ENCODE results near the gene OR10G2. TPM values are rescaled to one million over a fixed set of nuclear protein-coding genes. Genes with fewer than 3 reads are reported as not detected.

Gene OR10G2
- total RNA-seq, 3 donors from 2014 or later (not counting 1 experiment from before 2014, with no cell fraction given), result not detected

DNA sequence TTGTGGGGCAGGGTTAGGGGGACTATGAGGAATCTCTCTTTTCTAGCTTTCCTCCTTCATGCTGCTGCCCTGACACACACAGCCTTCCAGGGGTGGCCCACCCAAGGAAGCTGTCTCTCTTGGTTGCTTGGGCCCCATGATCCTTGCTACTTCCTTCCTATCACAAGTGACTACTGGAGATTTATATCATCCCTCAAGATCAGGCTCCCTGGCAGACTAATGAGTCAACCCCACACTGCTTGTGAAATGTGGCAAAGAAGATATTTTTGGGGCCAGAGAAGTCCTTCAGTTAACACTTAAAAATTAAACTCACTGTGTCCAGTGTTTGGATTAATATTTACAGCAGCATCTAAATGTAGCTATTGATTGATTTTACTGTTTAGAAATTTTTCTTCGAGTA is 37.4 kb upstream of the OR10G2 start:
- WGBS (ENCODE audit: insufficient coverage), result 78% methylated on average over 1 of the region's 1 CpG
- Mint-ChIP-seq H3K4me1 (no peaks in the 10 kb centered on the region), H3K27me3 (ENCODE audit: low read depth in 2 of 2) (peaks cover 4 to 32% of the 10 kb centered on the region in 2 donors), H3K36me3 (no peaks in the 10 kb centered on the region), H3K4me3 (no peak overlapping the region), H3K9me3 (no peaks in the 10 kb centered on the region), H3K27ac (no peak overlapping the region)
- H3K27ac ChIP-seq (ENCODE audit: low read length), result no peak overlapping the region
- H3K4me3 ChIP-seq (ENCODE audit: low read length), result no peak overlapping the region
- no peaks in the 10 kb centered on the region for H3K36me3 ChIP-seq (ENCODE audit: control insufficient read depth, insufficient read depth, low read length)
- ATAC-seq (no peak), DNase-seq (no peak)
- no peak for TF ChIP-seq CTCF (IDR thresholded peaks at IDR 0.05)
- intact Hi-C loops (cut with micrococcal nuclease), result no loop called here
- no peaks in the 10 kb centered on the region for H3K4me1 ChIP-seq (ENCODE audit: control insufficient read depth, insufficient read depth, low read length)
- H3K9me3 ChIP-seq (ENCODE audit: control insufficient read depth, insufficient read depth, low read length), result no peaks in the 10 kb centered on the region
- H3K27me3 ChIP-seq (ENCODE audit: control insufficient read depth, insufficient read depth, low read length), result peaks cover 6% of the 10 kb centered on the region

DNA sequence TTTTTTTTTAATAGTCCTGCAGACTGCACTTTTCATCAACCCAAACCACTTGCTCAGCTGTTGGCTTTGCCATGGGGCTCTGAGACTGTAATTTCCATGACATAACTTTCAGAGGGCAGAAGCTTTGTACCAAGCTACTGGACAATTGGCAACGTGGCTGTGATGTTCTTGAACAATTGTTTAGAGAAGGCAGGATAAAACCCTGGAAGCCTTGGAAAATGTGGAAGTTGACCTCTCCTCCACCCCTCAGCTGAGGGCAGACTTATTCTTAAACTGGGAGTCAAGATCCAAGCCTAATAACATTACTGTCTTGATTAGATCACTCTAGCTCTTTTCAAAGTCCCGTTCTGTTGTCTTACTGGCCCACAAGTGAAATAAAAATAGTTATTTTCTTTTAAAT is 36.6 kb upstream of the OR10G2 start:
- Histone ChIP-seq H3K4me1 (ENCODE audit: control insufficient read depth, insufficient read depth, low read length) (no peaks in the 10 kb centered on the region), H3K36me3 (ENCODE audit: control insufficient read depth, insufficient read depth, low read length) (no peaks in the 10 kb centered on the region), H3K4me3 (ENCODE audit: low read length) (no peak overlapping the region), H3K27me3 (ENCODE audit: control insufficient read depth, insufficient read depth, low read length) (peaks cover 6% of the 10 kb centered on the region), H3K27ac (ENCODE audit: low read length) (no peak overlapping the region), H3K9me3 (ENCODE audit: control insufficient read depth, insufficient read depth, low read length) (no peaks in the 10 kb centered on the region)
- ATAC-seq (no peak), DNase-seq (no peak)
- Mint-ChIP-seq H3K27ac (no peak overlapping the region), H3K36me3 (no peaks in the 10 kb centered on the region), H3K4me1 (no peaks in the 10 kb centered on the region), H3K27me3 (ENCODE audit: low read depth in 2 of 2) (peaks cover 4 to 32% of the 10 kb centered on the region in 2 donors), H3K9me3 (no peaks in the 10 kb centered on the region), H3K4me3 (no peak overlapping the region)
- no peak for TF ChIP-seq CTCF (IDR thresholded peaks at IDR 0.05)
- intact Hi-C loops (cut with micrococcal nuclease), result no loop called here
- 67% methylated on average over 1 of the region's 2 CpGs for WGBS (ENCODE audit: insufficient coverage)

DNA sequence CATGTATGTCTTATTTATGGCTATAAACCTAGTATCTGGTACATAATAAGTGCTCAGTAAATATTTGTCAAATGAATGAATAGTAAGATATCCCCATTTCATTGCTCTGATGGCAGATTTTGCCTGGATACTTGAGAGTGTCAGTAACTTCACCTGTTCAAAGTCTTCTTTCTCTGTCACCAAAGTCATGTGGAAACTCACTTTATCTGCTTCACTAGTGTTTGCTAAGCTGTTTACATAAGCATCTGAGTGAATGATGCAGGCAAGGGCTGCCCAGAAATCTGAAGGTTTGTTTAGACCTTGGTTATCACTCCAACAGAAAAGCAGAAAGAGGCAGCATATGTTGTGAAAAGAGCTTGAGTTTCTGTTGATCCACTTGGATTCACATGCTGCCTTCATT is 34.5 kb upstream of the OR10G2 start:
- no peaks in the 10 kb centered on the region for H3K9me3 ChIP-seq (ENCODE audit: control insufficient read depth, insufficient read depth, low read length)
- Mint-ChIP-seq H3K27ac (no peak overlapping the region), H3K4me3 (no peak overlapping the region), H3K36me3 (no peaks in the 10 kb centered on the region), H3K9me3 (peaks cover 0 to 2% of the 10 kb centered on the region in 2 donors), H3K4me1 (no peaks in the 10 kb centered on the region), H3K27me3 (ENCODE audit: low read depth in 2 of 2) (peaks cover 7 to 45% of the 10 kb centered on the region in 2 donors)
- H3K27ac ChIP-seq (ENCODE audit: low read length), result no peak overlapping the region
- H3K4me3 ChIP-seq (ENCODE audit: low read length), result no peak overlapping the region
- DNase-seq (no peak), ATAC-seq (no peak)
- intact Hi-C loops (cut with micrococcal nuclease), result no loop called here
- no peaks in the 10 kb centered on the region for H3K4me1 ChIP-seq (ENCODE audit: control insufficient read depth, insufficient read depth, low read length)
- H3K27me3 ChIP-seq (ENCODE audit: control insufficient read depth, insufficient read depth, low read length), result peaks cover 6% of the 10 kb centered on the region
- no peak for TF ChIP-seq CTCF (IDR thresholded peaks at IDR 0.05)
- no peaks in the 10 kb centered on the region for H3K36me3 ChIP-seq (ENCODE audit: control insufficient read depth, insufficient read depth, low read length)

DNA sequence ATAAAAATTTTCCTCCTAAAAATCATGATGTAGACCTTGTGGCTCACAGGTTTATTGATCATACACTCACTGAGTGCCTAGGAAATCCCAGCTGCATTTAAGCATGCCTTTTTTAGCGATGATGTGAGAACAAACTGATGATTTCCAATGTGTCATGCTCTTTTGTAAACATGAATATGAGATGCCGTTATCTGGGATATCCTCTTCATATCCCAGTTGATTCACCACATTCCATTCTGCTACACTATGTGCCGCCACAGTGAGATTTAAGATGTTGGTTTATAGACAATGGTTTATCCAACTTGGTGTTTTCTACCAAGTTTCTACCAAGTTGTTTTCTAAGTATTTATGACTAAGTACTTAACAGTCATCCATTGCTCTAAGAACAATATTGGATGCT is 33.6 kb upstream of the OR10G2 start:
- H3K27me3 Mint-ChIP-seq (ENCODE audit: low read depth in 2 of 2), result peaks cover 7 to 49% of the 10 kb centered on the region in 2 donors
- no peak for TF ChIP-seq CTCF (IDR thresholded peaks at IDR 0.05)

More for the DNA sequence above, 33.6 kb upstream of the OR10G2 start:
- Mint-ChIP-seq H3K27ac (no peak overlapping the region), H3K36me3 (no peaks in the 10 kb centered on the region), H3K4me3 (no peak overlapping the region), H3K9me3 (peaks cover 0 to 3% of the 10 kb centered on the region in 2 donors), H3K4me1 (no peaks in the 10 kb centered on the region)
- Histone ChIP-seq H3K27ac (ENCODE audit: low read length) (no peak overlapping the region), H3K4me3 (ENCODE audit: low read length) (no peak overlapping the region), H3K36me3 (ENCODE audit: control insufficient read depth, insufficient read depth, low read length) (no peaks in the 10 kb centered on the region), H3K4me1 (ENCODE audit: control insufficient read depth, insufficient read depth, low read length) (no peaks in the 10 kb centered on the region), H3K27me3 (ENCODE audit: control insufficient read depth, insufficient read depth, low read length) (peaks cover 6% of the 10 kb centered on the region), H3K9me3 (ENCODE audit: control insufficient read depth, insufficient read depth, low read length) (no peaks in the 10 kb centered on the region)
- intact Hi-C loops (cut with micrococcal nuclease), result no loop called here
- 73% methylated on average over 1 of the region's 3 CpGs for WGBS (ENCODE audit: insufficient coverage)
- ATAC-seq (no peak), DNase-seq (no peak)
